Measurements from ENCODE around the gene CRIP1.

CRIP1 gene

DNA sequence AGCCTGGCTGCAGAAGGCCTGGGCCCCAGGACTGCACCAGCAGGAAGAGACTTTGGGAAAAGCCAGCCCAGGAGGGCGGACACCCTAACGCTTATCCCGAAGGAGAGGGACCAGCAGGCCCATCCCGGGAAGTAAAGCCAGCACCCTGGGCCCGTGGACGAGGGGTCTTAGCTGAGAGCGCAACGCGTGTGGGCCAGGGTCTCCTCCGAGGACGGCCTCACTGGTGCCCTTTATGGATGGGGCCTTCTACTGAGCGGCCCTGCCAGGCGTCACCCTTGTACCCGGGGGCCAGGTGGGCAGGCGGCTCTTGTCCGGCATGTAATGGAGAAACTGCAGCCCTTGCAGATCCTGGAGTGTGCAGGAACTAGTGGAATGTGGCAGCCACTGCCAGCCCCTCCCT, 18.4 kb downstream of the CRIP1 start:
- DNase-seq (ENCODE audit: low read depth) = no peak

DNA sequence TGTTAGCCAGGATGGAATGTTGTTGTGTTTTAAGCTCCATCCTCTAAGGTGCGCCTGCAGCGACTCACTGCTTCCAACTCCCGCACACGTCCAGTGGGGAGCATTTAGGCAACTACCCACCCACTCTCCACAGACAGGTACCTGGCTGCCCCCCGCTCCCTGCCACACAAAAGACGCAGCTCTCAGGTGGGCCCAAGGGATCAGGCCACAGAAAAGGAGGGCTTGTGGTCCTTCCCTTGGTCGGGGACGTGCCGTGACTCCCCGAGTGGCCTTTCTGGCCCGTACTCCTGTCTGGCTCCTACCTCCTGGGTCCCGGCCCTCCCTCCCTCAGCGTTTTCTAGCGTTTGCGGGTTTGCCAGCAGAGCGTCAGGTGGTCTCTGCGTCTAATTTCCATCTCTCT, 20.6 kb downstream of the CRIP1 start:
- DNase-seq (ENCODE audit: low read depth) = no peak

DNA sequence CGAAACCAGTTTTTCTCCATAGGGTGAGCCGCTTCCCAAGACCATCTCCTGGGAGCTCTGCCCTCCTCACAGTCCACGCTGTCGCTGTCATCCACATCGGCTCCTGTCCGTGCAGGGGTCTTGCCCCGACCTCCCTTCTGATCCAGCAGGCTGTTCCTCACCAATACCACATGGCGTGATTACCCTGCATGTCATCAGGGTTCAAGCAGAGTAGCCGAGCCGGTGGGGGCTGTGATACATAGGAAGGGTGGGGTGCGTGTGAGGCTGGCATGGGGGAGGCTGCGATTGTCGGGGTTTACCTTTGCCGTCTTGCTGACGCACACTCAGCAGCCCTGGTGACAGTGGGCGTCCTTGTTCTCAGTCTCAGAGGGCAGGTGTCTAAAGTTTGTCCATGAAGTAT, 21.4 kb downstream of the CRIP1 start:
- no peak for DNase-seq (ENCODE audit: low read depth)

DNA sequence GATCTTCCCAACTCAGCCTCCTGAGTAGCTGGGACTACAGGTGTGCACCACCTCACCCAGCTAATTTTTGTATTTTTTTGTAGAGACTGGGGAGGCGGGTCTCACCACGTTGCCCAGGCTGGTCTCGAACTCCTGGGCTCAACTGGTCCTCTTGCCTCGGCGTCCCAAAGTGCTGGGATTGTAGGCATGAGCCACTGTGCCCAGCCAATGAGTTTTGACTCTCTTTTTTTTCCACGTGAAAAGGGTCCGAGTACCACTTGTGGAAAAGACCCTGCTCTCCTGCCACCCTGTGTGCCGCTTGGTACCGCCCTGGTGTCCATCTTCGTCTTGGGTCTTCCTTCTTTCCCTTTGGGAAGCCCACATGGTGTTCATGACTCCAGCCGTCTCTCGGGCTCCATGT, 21.9 kb downstream of the CRIP1 start:
- no peak for DNase-seq (ENCODE audit: low read depth)

DNA sequence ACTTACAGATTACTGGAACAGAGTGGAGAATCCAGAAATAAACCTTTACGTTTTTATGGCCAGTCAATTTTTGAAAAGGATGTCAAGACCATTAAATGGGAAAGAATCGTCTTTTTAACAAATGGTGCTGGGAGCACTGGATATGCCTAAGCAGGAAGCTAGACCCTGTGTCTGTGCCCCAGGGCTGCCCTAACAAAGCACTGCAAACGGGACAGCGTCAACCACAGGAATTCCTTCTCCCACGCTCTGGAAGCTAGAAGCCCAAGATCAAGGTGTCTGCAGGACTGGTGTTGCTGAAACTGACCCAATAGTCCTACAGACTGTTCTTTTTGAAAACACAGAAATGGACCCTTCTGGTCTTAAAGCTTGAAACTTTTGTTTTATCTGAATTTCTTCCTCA, 30.4 kb downstream of the CRIP1 start:
- DNase-seq (ENCODE audit: low read depth) = no peak

DNA sequence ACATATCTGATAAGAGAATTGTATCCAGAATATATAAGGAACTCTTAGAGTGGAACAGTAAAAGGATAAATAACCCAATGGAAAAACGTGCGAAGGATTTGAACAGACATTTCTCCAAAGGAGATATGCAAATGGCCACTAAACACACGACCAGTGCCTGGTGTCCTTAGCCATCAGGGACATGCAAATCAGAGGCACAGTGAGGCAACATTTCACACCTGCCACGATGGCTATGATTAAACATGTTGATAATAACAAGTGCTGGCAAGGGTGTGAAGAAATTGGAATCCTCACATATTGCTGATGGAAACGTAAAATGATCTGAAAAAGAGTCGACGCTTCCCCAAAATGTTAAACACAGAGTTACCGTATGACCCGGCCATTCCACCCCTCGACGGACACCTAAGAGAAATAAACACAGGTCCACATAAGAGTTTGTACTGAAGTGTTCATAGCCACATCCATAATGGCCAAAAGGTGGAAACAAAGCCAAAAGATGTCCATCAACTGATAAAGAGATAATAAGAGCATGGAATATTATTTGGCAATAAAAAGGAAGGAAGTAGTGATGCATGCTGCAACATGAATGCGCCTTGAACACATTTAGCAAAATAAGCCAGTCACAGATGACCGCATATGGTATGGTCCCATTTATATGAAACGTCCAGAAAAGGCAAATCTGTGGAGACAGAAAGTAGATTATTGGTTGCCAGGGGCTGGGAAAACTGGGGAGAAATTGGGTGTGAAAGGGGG, 33.4 kb downstream of the CRIP1 start:
- no peak for DNase-seq (ENCODE audit: low read depth)

DNA sequence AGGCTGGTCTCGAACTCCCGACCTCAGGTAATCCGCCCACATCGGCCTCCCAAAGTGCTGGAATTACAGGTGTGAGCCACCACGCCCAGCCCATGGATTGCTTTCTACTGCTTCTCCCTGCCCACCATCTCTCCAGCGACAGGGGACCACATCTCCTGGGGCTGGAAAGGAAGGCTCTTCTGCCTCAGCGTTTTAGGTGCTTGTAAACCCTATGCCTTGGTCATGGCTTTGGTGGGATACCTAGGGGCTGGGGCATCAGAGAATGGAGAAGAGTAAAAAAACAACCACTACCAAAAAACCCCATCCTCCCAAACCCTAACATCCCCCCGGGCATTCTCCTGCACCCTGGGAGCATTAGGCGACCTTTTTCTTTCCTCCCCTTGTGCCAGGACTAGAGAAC, 38.6 kb downstream of the CRIP1 start:
- DNase-seq (ENCODE audit: low read depth) = no peak

DNA sequence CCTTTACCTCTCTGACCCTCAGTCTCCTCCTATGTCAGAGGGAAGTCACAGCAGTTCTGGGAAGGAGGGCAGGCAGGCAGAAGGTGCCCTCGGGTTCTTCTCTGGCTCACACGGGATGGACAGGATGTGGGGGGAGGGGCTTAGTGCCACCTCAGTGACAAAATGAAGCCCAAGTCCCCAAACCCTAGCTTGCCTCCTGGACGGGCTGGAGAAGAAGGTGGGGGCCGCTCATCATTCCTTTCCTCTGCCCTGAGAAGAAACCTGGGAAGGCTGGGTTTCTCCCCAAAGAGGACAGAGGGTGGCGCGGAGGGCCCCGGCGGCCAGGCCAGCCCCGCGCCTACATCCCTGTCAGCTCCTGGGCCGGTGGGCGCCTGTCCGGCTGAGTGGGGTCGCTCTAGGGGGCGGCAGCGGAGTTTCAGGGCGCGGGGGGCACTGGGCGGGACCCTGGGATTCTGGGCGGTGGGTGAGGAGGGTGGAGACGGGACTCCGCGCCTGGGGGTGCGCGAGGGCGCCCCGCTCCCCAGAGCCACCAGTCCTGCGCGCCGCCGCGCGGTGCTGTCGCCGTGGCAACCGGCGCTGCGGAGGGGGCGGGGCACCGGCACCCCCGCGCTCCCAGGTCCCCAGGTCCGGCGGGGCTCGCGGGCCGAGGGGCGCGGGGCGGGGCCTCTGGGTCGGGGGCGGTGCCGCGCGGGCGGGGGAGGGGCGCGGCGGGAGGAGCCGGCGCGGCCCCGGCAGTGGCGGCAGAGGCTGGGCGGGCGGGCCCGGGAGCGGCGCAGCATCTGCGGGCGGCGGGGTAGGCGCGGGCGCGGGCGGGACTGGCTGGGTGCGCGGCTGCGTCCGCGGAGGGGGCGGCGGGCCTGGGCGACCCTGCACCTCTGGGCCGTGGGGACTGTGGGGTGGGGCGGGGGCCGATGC, 39.4 kb downstream of the CRIP1 start, which contains the start of gene TMEM121:
TMEM121 (plus strand) TSS at position 723 of the 915 bp plus-strand sequence. CDS start 2,252 bp downstream, outside the sequence.
- DNase-seq (ENCODE audit: low read depth) = no peak

DNA sequence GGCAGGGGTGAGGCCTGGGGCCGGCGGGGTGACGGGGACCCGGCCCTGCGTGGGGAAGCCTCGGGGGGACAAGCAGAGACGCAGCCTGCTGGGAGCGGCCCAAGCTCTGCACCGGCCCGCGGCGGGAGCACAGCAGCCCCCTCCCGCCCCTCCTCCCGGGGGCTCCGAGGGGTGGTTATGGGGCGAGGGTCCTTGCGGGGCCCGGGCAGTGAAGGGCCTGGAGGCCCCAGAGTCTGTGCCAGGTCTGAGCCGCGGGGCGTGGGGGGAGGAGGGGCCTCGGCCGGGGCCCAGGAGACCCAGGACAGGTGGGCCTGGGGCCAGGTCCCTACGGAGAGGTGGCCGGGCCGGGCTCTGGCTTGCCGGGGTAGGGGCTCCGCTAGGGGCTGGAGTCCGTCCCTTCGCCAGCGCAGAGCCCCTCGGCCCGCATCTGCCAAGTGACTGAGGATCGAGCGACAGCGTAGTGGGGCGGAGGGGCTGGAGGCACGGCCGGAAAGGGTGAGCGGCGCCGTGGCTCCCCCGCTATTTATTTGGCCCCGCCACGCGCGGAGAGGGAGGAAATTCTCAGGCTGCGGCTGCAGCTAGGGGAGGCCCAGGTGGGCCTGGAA, 40.2 kb downstream of the CRIP1 start:
- DNase-seq (ENCODE audit: low read depth) = no peak

DNA sequence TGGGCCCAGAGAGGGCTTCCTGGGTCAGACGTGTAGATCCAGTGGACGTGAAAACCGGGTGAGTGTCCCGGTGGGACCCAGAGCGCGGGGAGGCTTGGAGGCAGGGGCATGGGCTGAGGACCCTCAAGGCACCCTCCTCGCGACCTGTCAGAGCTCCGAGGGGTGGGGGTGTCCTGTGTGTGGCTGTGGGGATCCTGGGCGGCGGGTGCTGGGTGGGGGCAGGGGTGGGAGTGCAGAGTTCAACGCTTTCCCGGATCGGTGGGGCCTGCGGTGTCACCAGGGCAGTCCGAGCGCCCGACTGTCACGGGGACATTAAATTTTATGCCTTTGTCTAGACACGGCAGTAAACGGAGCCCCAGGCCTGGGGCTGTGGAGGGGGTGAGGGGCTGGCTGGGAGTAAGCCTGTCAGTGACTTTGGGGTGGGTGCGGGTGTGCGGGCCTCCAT, 40.7 kb downstream of the CRIP1 start:
- no peak for DNase-seq (ENCODE audit: low read depth)

DNA sequence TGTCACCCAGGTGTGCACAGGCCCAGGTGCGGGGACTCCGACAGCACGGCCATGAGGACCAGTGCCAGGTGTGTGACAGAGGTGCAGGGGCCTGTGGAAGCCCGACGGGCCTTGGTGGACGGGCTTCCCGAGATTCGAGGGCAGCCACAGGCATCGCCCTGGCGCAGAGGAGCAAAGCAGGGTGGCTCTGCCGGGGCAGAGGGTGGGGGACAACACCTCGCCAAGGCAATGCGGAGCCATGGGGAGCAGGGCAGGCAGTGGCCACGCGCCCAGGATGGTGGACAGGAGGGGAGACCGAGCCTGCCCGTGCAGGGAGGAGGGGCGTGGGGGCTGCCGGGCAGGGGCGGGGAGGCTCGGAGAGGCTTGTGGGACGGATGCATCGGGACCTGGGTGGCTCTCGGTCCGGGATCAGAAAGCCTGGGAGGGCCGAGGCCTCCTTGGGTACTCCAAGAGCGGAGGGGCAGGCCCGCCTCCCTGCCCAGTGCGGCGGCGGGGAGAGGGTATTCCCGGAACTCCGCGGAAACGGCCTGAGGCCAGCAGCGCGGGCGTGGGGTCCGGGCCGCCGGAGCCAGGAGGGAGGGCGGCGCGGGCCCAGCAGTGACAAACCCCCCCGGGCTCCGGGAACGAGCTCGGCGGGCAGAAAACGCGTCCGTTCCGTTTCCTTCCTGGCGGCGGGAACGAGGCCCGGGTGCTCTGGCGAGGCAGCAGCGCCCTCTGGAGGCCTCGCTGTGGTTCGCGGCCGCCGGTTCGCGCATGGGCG, 41.3 kb downstream of the CRIP1 start:
- no peak for DNase-seq (ENCODE audit: low read depth)

DNA sequence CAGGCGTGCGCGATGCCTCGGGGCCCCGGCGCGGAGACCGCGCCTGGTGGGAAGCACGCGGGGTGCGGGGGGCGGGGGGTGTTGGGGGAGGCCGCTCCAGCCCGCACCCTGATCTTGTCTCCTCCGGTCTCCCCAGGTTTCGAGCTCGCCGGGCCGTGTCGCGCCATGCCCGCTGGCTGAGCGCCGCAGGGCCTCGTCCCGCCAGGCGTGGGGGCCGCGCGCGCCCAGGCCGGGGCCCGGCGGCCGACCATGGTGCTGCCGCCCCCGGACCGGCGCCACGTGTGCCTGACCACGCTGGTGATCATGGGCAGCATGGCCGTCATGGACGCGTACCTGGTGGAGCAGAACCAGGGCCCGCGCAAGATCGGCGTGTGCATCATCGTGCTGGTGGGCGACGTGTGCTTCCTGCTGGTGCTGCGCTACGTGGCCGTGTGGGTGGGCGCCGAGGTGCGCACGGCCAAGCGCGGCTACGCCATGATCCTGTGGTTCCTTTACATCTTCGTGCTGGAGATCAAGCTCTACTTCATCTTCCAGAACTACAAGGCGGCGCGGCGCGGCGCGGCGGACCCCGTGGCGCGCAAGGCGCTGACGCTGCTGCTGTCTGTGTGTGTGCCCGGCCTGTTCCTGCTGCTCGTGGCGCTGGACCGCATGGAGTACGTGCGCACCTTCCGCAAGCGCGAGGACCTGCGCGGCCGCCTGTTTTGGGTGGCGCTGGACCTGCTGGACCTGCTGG, 42.1 kb downstream of the CRIP1 start:
- no peak for DNase-seq (ENCODE audit: low read depth)

DNA sequence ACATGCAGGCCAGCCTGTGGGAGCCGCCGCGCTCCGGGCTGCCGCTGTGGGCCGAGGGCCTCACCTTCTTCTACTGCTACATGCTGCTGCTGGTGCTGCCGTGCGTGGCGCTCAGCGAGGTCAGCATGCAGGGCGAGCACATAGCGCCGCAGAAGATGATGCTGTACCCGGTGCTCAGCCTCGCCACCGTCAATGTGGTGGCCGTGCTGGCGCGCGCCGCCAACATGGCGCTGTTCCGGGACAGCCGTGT, 42.6 kb downstream of the CRIP1 start:
- no peak for DNase-seq (ENCODE audit: low read depth)

DNA sequence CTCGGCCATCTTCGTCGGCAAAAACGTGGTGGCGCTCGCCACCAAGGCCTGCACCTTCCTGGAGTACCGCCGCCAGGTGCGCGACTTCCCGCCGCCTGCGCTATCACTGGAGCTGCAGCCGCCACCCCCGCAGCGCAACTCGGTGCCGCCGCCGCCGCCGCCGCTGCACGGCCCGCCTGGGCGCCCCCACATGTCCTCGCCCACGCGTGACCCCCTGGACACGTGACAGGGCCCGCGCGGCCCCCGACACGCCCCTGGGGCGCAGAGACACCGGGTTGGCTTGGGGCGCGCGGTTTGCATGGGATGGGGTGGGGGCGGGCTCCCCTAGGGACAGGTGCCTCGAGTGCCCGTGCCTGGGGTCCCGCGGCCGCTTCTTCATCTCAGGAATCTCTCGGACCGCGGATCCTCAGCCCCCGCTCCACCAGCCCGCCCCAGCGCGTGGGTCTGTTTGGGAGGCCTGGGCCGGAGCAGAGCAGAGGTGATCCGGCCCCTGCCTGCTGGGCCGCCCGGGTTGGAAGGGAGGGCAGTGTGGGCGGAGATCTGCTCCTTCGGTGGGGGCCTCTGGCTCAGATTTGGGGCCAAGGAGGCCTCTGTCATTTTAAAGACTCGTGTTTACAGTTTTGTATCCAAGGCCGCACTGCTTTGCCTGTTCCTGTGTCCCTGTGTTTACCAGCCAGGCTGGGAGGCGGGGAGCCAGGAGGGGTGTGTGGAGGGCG, 43.0 kb downstream of the CRIP1 start:
- no peak for DNase-seq (ENCODE audit: low read depth)

DNA sequence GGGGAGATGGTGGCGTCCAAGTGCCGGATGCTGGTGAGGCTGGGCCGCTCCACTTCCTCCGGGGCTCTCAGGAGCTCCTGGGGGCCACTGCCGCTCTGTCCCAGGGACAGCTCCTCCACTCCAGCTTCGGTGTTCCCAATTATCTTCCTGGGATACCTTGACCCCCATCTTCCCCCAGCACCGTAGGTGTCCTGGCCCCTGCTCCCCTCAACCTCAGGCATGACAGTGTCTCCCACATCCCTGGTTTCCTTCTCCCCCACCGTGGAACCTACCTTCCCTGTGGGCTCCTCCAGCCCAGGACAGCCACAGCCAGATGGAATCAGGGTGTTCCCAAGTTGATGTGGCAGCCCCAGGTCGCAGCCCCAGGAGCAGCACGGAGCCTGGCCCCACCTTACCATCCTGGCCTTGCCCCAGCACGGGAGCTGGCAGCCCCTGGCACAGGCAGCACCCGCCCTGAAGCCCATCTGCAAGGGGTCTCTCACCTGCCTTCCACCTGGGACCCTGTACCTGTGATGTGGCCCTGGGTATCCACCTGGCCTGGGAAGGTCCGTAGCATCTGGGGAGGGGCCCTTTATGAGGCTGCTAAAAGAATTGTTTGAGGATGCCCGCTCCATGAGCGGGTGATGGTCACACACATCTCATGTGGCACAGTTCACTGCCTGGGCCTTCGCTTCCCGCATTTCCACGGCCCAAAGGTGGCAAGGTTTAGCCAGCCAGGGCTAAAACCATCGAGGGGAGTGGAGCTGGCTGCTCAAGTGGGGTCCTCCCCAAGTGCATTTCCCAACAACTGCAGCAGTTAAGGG, 43.8 kb downstream of the CRIP1 start:
- no peak for DNase-seq (ENCODE audit: low read depth)

DNA sequence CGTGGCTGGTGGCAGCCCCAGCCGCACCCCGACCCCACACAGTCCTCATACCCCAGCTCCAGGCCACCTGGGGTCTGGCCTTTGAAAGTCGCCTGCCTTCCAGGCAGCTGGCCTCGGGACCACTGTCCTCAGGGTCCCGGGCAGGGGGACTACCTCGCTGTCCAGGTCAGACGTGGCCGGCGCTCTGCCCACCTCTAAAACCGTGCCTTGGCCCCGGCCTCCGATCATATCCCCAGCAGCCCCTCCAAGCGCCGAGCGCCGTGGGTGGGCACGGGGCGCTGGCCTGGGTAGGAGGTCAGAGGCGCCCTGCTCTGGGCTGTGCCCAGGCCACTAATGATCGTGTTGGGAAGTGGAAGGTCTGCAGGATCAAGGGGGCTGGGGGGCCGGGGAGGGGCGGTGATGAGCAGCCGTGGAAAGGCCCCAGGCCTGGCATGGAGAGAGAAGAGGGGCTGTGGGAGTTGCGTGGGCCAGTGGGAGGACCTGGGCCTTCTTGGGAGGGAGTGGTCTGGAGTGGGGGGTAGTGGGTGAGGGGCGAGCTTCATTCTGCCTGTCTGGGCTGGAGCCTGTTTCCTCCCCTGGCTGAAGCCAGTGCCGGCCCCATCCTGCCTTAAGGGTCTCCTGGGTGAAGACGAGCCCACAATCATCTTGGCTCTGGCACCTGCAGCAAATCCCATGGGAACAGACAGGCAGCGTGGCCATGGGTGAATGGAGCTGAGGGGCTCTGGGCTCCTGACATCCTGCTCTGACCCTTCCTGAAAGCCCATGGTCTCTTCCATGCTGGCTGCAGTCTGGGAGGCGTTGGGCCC, 44.6 kb downstream of the CRIP1 start:
- DNase-seq (ENCODE audit: low read depth) = no peak

DNA sequence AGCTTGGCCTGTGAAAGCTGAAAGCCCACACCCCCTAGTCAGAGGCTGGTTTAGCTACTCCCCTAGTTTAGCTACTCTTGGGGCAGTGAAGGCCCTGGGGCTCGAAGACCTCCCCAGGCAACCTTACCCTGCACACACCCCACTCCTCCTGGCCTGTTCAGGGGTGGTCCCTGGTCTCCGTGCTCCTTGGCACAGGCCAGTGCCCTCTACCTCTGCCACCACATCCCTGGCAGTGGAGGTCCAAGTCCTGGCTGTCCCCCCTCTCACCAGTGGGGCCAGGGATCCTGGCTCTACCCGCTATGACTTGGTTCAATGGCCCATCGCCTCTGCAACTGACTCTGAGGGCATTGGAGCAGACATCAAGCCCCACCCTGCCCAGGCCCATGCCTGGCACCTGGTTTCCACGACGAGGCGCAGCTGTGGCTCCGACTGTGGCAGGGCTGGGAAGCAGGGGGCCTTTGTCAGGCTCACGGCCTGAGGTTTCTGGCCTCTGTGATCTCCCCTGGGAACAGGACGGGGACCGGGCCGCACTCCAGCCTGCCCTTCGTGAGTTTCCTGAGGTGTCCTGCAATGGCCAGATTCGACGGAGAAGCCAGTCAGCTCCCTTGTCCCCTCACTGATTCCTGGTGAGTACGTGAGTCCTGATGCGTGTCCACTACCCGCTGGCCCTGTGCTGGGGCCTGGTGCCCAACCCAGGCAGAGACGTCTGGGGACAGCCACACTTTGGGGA, 45.4 kb downstream of the CRIP1 start:
- no peak for DNase-seq (ENCODE audit: low read depth)

DNA sequence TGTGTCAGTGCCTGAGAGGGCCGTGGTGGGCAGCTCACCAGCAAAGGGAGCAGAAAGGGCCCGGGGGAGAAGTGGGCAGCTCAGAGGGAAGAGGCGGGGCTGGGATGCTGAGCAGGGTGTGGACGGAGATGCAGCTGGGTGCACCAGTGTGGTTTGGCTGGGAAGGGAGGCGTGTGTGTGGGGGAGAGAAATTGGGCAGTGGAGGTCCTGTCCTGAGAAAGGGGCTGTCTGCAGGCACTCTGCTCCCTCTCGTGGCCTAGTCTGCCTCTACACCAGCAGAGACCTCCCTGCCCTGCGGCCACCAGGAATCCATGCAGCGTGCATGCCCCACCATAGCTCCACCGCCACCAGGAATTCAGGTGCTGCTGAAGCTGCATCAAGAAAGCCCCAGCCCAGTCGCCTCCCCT, 46.1 kb downstream of the CRIP1 start:
- DNase-seq (ENCODE audit: low read depth) = no peak

DNA sequence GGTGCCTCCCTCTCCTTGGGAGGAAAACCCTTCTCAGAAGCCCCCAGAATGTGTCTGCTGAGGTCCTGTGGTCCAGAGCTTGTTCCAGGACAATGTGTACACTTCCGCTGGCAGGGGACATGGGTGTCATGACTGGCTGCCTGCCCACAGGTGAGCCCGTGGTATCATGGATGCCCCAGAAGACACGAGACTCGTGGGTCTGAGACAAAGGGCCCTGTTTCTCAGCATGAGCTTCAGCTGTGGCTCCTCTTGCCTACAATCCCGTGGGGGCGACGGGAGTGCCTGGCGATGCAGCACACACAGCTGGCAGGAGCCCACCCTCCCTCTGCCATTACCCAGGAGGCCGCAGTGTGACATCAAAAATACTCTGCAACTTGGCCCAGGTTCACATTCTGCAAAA, 46.7 kb downstream of the CRIP1 start:
- no peak for DNase-seq (ENCODE audit: low read depth)

Measured in non-pigmented ciliary epithelial cell (primary cell).